ENCODE measurements around the gene ASCC2.

Gene ASCC2

GRCh38 chr22:29816539-29816938 lies 21.5 kb downstream of the ASCC2 start:
- no peak for DNase-seq (ENCODE audit: low spot score)
- TF ChIP-seq CTCF (IDR thresholded peaks at IDR 0.05; ENCODE audit: borderline replicate concordance, control extremely low read depth, extremely low read depth, insufficient read depth, missing control alignments), result no peak

GRCh38 chr22:29816128-29816527 lies 21.9 kb downstream of the ASCC2 start:
- DNase-seq (ENCODE audit: low spot score), result no peak
- in situ Hi-C loops (cut with MboI; ENCODE audit: low sequenced_read_pairs, unreplicated experiment), result no loop called here
- no peak for TF ChIP-seq CTCF (IDR thresholded peaks at IDR 0.05; ENCODE audit: borderline replicate concordance, control extremely low read depth, extremely low read depth, insufficient read depth, missing control alignments)

More at GRCh38 chr22:29816539-29816938, 21.5 kb downstream of the ASCC2 start:
- in situ Hi-C loops (cut with MboI; ENCODE audit: low sequenced_read_pairs, unreplicated experiment), result no loop called here

- no peak for TF ChIP-seq CTCF (IDR thresholded peaks at IDR 0.05; ENCODE audit: borderline replicate concordance, control extremely low read depth, extremely low read depth, insufficient read depth, missing control alignments)
- in situ Hi-C loops (cut with MboI; ENCODE audit: low sequenced_read_pairs, unreplicated experiment), result no loop called here
- DNase-seq (ENCODE audit: low spot score), result no peak
These were observed 22.5 kb downstream of the ASCC2 start for GRCh38 chr22:29815580-29815979.

- in situ Hi-C loops (cut with MboI; ENCODE audit: low sequenced_read_pairs, unreplicated experiment), result no loop called here
- DNase-seq (ENCODE audit: low spot score), result no peak
- TF ChIP-seq CTCF (IDR thresholded peaks at IDR 0.05; ENCODE audit: borderline replicate concordance, control extremely low read depth, extremely low read depth, insufficient read depth, missing control alignments), result no peak
These were observed 24.1 kb downstream of the ASCC2 start for GRCh38 chr22:29814003-29814402.

- in situ Hi-C loops (cut with MboI; ENCODE audit: low sequenced_read_pairs, unreplicated experiment), result no loop called here
- no peak for TF ChIP-seq CTCF (IDR thresholded peaks at IDR 0.05; ENCODE audit: borderline replicate concordance, control extremely low read depth, extremely low read depth, insufficient read depth, missing control alignments)
- DNase-seq (ENCODE audit: low spot score), result no peak
These were observed 24.5 kb downstream of the ASCC2 start for GRCh38 chr22:29813563-29813962.

- in situ Hi-C loops (cut with MboI; ENCODE audit: low sequenced_read_pairs, unreplicated experiment), result no loop called here
- no peak for DNase-seq (ENCODE audit: low spot score)
- no peak for TF ChIP-seq CTCF (IDR thresholded peaks at IDR 0.05; ENCODE audit: borderline replicate concordance, control extremely low read depth, extremely low read depth, insufficient read depth, missing control alignments)
These were observed 24.9 kb downstream of the ASCC2 start for GRCh38 chr22:29813126-29813525.

- in situ Hi-C loops (cut with MboI; ENCODE audit: low sequenced_read_pairs, unreplicated experiment), result no loop called here
- no peak for DNase-seq (ENCODE audit: low spot score)
- TF ChIP-seq CTCF (IDR thresholded peaks at IDR 0.05; ENCODE audit: borderline replicate concordance, control extremely low read depth, extremely low read depth, insufficient read depth, missing control alignments), result no peak
These were observed 26.7 kb downstream of the ASCC2 start for GRCh38 chr22:29811377-29811776.
